B cell (primary cell): Measurements from ENCODE around the gene COL6A1. TPM values are rescaled to one million over a fixed set of nuclear protein-coding genes. Genes with fewer than 3 reads are reported as not detected.

Experiments used
- ATAC-seq: fragments of 200-7000 bp; cut with Tn5 transposase; one replicate; pipeline ENCODE4 v1.10.0; 2021; ENCODE audit warnings: low read depth, mild to moderate bottlenecking, moderate number of reproducible peaks, moderate library complexity
- CTCF ChIA-PET: fragments of 350-600 bp; sonication (Branson Sonifier 250); formaldehyde crosslinking; loops from one replicate; lab custom pipeline; 2021; ENCODE audit warnings: antibody characterized with exemption, inconsistent platforms; lab: Charles Lee
- POLR2A ChIA-PET: fragments of 350-600 bp; sonication (Branson Sonifier 250); formaldehyde crosslinking; loops from one replicate; lab custom pipeline; 2021; ENCODE audit warnings: antibody characterized with exemption; lab: Charles Lee
- DNase-seq: peaks from one replicate; pipeline ENCODE4 v3.0.0; 2013
- H2AFZ ChIP-seq: 2 replicates; pipeline ENCODE4 v1.6.1; 2012; ENCODE audit warnings: mild to moderate bottlenecking, low read depth, low read length; ENCODE audit not compliant: insufficient read depth, poor library complexity, severe bottlenecking
- H3K27ac ChIP-seq, 2 donors: 1 replicate in 1 of 2; 2 replicates in 1 of 2; pipeline ENCODE4 v1.5.1; 2012 to 2013; ENCODE audit warnings: low read length in 2 of 2, mild to moderate bottlenecking in 2 of 2, moderate library complexity in 1 of 2
- H3K27me3 ChIP-seq, 4 experiments: fragments of 200-600 bp in 1 of 4; sonication (generic) in 1 of 4; replicated peaks in 1 of 4; 1 replicate in 2 of 4; 2 replicates in 2 of 4; pipeline versions ENCODE4 v1.6.1 to v1.7.0; 2013 to 2016; ENCODE audit warnings: low read length in 3 of 4, mild to moderate bottlenecking in 2 of 4, mixed read lengths in 1 of 4, moderate library complexity in 1 of 4; ENCODE audit not compliant: insufficient read depth in 4 of 4, control insufficient read depth in 3 of 4; ENCODE audit errors: control extremely low read depth in 1 of 4
- H3K36me3 ChIP-seq, 2 experiments: replicated peaks in 1 of 2; 1 replicate in 1 of 2; 2 replicates in 1 of 2; pipeline versions ENCODE4 v1.6.1 to v1.7.1; 2013; ENCODE audit warnings: low read length in 1 of 2; ENCODE audit not compliant: insufficient read depth in 2 of 2, control insufficient read depth in 1 of 2; ENCODE audit errors: control extremely low read depth in 1 of 2, extremely low read depth in 1 of 2
- H3K4me1 ChIP-seq, 2 donors: fragments of 200-600 bp in 1 of 2; sonication (generic) in 1 of 2; 1 replicate in 1 of 2; 2 replicates in 1 of 2; pipeline versions ENCODE4 v1.5.1 to v1.6.1; 2013 to 2017; ENCODE audit warnings: low read length in 2 of 2; ENCODE audit not compliant: control insufficient read depth in 2 of 2, insufficient read depth in 2 of 2
- H3K4me2 ChIP-seq: replicated peaks from 2 replicates; pipeline ENCODE3; 2012; ENCODE audit warnings: mild to moderate bottlenecking, low read depth, low read length; ENCODE audit not compliant: poor library complexity, severe bottlenecking
- H3K4me3 ChIP-seq, 5 experiments: fragments of 200-600 bp in 1 of 5; sonication (generic) in 1 of 5; 1 replicate in 3 of 5; 2 replicates in 2 of 5; pipeline versions ENCODE4 v1.5.1 to v1.7.0; 2011 to 2016; ENCODE audit warnings: low read length in 4 of 5, mild to moderate bottlenecking in 4 of 5, low read depth in 2 of 5, control low read depth in 1 of 5, moderate library complexity in 1 of 5; ENCODE audit not compliant: insufficient read depth in 1 of 5; ENCODE audit errors: control extremely low read depth in 1 of 5, extremely low read depth in 1 of 5
- H3K79me2 ChIP-seq: fragments of 200-600 bp; sonication (generic); one replicate; pipeline ENCODE4 v1.6.0; 2016; ENCODE audit warnings: low read length; ENCODE audit not compliant: control insufficient read depth, insufficient read depth
- H3K9ac ChIP-seq: fragments of 200-600 bp; sonication (generic); 2 replicates; pipeline ENCODE4 v1.6.1; 2017; ENCODE audit warnings: mild to moderate bottlenecking, low read length, moderate library complexity
- H3K9me3 ChIP-seq, 3 donors: one replicate each; pipeline versions ENCODE4 v1.6.1 to v1.7.1; 2013; ENCODE audit warnings: low read length in 2 of 3; ENCODE audit not compliant: control insufficient read depth in 2 of 3, insufficient read depth in 1 of 3; ENCODE audit errors: control extremely low read depth in 1 of 3
- H4K20me1 ChIP-seq: 2 replicates; pipeline ENCODE4 v1.6.0; 2012; ENCODE audit warnings: mild to moderate bottlenecking, low read length; ENCODE audit not compliant: insufficient read depth, control insufficient read depth, poor library complexity, severe bottlenecking
- H3K27ac Mint-ChIP-seq: one replicate; pipeline ENCODE4 v1.8.0; 2021; ENCODE audit warnings: mixed read lengths
- H3K27me3 Mint-ChIP-seq: one replicate; pipeline ENCODE4 v1.8.0; 2021; ENCODE audit warnings: mixed read lengths
- H3K4me1 Mint-ChIP-seq: one replicate; pipeline ENCODE4 v1.8.0; 2021; ENCODE audit warnings: mixed read lengths
- H3K4me3 Mint-ChIP-seq: one replicate; pipeline ENCODE4 v1.8.0; 2021; ENCODE audit warnings: mixed read lengths
- H3K9me3 Mint-ChIP-seq: one replicate; pipeline ENCODE4 v1.8.0; 2022; ENCODE audit warnings: mixed read lengths; ENCODE audit not compliant: insufficient read depth
- EZH2 ChIP-seq: IDR thresholded peaks from 2 replicates; pipeline ENCODE4 v1.6.1; 2012; ENCODE audit warnings: borderline replicate concordance, low read depth, mild to moderate bottlenecking, moderate library complexity, low read length; ENCODE audit not compliant: insufficient read depth, poor library complexity, severe bottlenecking
- WGBS: methylation state at CpG from one replicate; pipeline ENCODE4 v1.1.5; 2013; ENCODE audit warnings: missing lambda C conversion rate; ENCODE audit not compliant: insufficient coverage; 5-methylcytosine and 5-hydroxymethylcytosine counted together
- intact Hi-C: fragments of 100-400 bp; cut with micrococcal nuclease; formaldehyde crosslinking; loops from one replicate; pipeline ENCODE4 v1.10.0; 2022
- polyA plus RNA-seq: library from polyadenylated mRNA; depleted of rRNA; stranded (reverse); fragments of >200 nt; gene quantifications from 2 replicates; pipeline ENCODE4 v1.2.3, GENCODE V29; 2012
- total RNA-seq, 2 donors: library from RNA; stranded (reverse); fragments of 120-200 nt in 1 of 2; gene quantifications; 1 replicate in 1 of 2; 2 replicates in 1 of 2; pipeline versions ENCODE4 v1.2.3 to v1.2.4, GENCODE V29; 2013 to 2022
- TF ChIP-seq, protein P1 (sequence below): fragments of 200-600 bp; IDR thresholded peaks from one replicate; pipeline ENCODE4 v1.8.0; 2022; ENCODE audit warnings: antibody characterized with exemption, mild to moderate bottlenecking

Gene COL6A1
- total and polyA plus RNA-seq, 2 donors (not counting 1 experiment from before 2014, with no cell fraction given): 0.39 to 0.67 TPM

DNA sequence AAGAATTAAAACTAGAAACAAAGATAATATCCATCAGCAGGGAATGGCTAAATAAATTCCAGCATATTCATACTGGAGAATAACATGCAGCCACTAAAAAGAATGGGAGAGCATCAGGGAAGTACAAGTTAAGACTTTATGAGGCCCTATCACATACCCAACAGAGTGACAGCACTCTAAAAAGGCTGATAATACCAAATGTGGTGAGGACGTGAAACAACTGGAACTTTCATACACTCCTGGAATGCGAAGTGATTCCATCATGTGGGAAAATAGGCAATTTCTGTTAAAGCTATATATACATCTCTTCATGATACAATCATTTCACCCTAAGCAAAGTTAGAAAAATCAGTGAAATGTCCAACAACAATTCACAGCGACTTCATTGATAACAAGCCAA, 42.6 kb downstream of the COL6A1 start:
- POLR2A ChIA-PET: no interaction called here
- H3K4me1 Mint-ChIP-seq: no peaks in the 10 kb centered on the region
- ATAC-seq: no peak
- H3K27ac ChIP-seq: no peak overlapping the region
- TF ChIP-seq EZH2: no peak
- TF ChIP-seq, protein P1, sequence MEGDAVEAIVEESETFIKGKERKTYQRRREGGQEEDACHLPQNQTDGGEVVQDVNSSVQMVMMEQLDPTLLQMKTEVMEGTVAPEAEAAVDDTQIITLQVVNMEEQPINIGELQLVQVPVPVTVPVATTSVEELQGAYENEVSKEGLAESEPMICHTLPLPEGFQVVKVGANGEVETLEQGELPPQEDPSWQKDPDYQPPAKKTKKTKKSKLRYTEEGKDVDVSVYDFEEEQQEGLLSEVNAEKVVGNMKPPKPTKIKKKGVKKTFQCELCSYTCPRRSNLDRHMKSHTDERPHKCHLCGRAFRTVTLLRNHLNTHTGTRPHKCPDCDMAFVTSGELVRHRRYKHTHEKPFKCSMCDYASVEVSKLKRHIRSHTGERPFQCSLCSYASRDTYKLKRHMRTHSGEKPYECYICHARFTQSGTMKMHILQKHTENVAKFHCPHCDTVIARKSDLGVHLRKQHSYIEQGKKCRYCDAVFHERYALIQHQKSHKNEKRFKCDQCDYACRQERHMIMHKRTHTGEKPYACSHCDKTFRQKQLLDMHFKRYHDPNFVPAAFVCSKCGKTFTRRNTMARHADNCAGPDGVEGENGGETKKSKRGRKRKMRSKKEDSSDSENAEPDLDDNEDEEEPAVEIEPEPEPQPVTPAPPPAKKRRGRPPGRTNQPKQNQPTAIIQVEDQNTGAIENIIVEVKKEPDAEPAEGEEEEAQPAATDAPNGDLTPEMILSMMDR: no peak
- no peak overlapping the region for H3K4me3 ChIP-seq
- no peaks in the 10 kb centered on the region for H3K4me1 ChIP-seq
- CTCF ChIA-PET: no interaction called here
- H3K27ac Mint-ChIP-seq: no peak overlapping the region
- peaks cover 0 to 7% (median 1%) of the 10 kb centered on the region in 4 experiments for H3K27me3 ChIP-seq
- no peaks in the 10 kb centered on the region for H3K79me2 ChIP-seq
- no peak for DNase-seq
- H3K4me2 ChIP-seq: no peak overlapping the region
- no peak overlapping the region for H3K9ac ChIP-seq
- peaks cover 27% of the 10 kb centered on the region for H3K27me3 Mint-ChIP-seq
- H3K4me3 Mint-ChIP-seq: no peak overlapping the region
- no peak overlapping the region for H2AFZ ChIP-seq
- no peaks in the 10 kb centered on the region for H4K20me1 ChIP-seq
- peaks cover 0 to under 1% (median 0%) of the 10 kb centered on the region in 3 donors for H3K9me3 ChIP-seq
- no CpG with 5 or more reads among the region's 3 CpGs for WGBS
- no peaks in the 10 kb centered on the region for H3K36me3 ChIP-seq
- no peaks in the 10 kb centered on the region for H3K9me3 Mint-ChIP-seq
- intact Hi-C loops: no loop called here

- H3K27me3 Mint-ChIP-seq: peaks cover 19% of the 10 kb centered on the region
- no peak overlapping the region for H3K27ac ChIP-seq
- POLR2A ChIA-PET: no interaction called here
- no peaks in the 10 kb centered on the region for H4K20me1 ChIP-seq
- 84% methylated on average over 2 of the region's 2 CpGs for WGBS
- TF ChIP-seq, protein P1: no peak
- no peak for TF ChIP-seq EZH2
- no peak overlapping the region for H2AFZ ChIP-seq
- peaks cover 0 to 7% (median 1%) of the 10 kb centered on the region in 4 experiments for H3K27me3 ChIP-seq
- no peaks in the 10 kb centered on the region for H3K36me3 ChIP-seq
- no peak for DNase-seq
- H3K9me3 Mint-ChIP-seq: peaks cover 6% of the 10 kb centered on the region
- no peaks in the 10 kb centered on the region for H3K4me1 ChIP-seq
- H3K27ac Mint-ChIP-seq: no peak overlapping the region
- intact Hi-C loops: no loop called here
- no peaks in the 10 kb centered on the region for H3K4me1 Mint-ChIP-seq
- CTCF ChIA-PET: no interaction called here
- H3K9me3 ChIP-seq: peaks cover 0 to 3% (median 3%) of the 10 kb centered on the region in 3 donors
- no peak overlapping the region for H3K9ac ChIP-seq
- H3K79me2 ChIP-seq: no peaks in the 10 kb centered on the region
- no peak for ATAC-seq
- H3K4me3 Mint-ChIP-seq: no peak overlapping the region
- H3K4me2 ChIP-seq: no peak overlapping the region
- no peak overlapping the region for H3K4me3 ChIP-seq
Observed at GRCh38 chr21:46025113-46025770, 43.7 kb downstream of the COL6A1 start.
